ENCODE data around the gene HGD. TPM values are rescaled to one million over a fixed set of nuclear protein-coding genes. Genes with fewer than 3 reads are reported as not detected.

Gene HGD
- polyA plus RNA-seq, 1 donor: 28.7 TPM

DNA sequence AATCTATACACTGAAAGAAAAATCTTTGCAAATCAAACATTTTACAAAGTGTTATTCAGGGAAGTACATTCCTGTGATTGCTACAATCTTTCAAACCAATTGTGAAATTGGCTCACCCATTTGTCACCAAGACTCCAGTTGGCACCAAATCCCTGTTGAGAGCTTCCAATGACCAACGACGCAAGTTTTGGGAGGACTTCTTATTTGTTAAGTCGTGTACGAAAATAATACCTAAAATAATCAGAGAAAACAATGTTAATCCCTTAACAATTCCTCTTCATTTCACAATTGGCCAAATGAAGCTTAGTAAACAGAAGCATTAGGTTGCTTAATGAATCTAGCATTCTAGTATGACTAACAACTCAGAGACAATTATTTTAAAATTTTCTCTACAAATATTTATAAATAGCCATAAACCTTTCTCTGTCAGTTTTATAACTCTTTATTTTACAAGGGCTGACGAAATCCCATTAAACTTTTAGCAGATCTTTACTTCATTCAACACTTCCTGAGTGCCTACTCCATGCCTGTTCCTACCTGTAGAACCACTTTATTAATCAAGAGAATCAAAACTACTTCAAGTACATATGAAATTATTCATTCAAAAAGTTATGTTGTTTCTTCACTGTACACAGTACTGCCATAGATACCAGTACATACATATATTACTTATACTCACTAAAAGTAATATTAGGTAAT, 24.0 kb upstream of the HGD start:
- DNase-seq: no peak
- WGBS (ENCODE audit: insufficient coverage, low lambda C conversion rate): 93% methylated on average over 5 of the region's 5 CpGs
- H3K9me3 ChIP-seq (ENCODE audit: control insufficient read depth, low read depth, low read length): peaks cover 5% of the 10 kb centered on the region
- H3K36me3 ChIP-seq (ENCODE audit: control insufficient read depth, insufficient read depth, low read length): peaks cover 14% of the 10 kb centered on the region
- no peak overlapping the region for H3K4me3 ChIP-seq (ENCODE audit: low read length)
- H3K4me1 ChIP-seq (ENCODE audit: control insufficient read depth, insufficient read depth, low read length): no peaks in the 10 kb centered on the region
- no peak overlapping the region for H3K27ac ChIP-seq (ENCODE audit: low read length)
- H3K27me3 ChIP-seq (ENCODE audit: control insufficient read depth, insufficient read depth, low read length): no peaks in the 10 kb centered on the region

- WGBS (ENCODE audit: insufficient coverage, low lambda C conversion rate): 30% methylated on average over 1 of the region's 3 CpGs
- no peaks in the 10 kb centered on the region for H3K4me1 ChIP-seq (ENCODE audit: control insufficient read depth, insufficient read depth, low read length)
- H3K4me3 ChIP-seq (ENCODE audit: low read length): no peak overlapping the region
- H3K36me3 ChIP-seq (ENCODE audit: control insufficient read depth, insufficient read depth, low read length): peaks cover 12% of the 10 kb centered on the region
- no peak overlapping the region for H3K27ac ChIP-seq (ENCODE audit: low read length)
- DNase-seq: no peak
- peaks cover 5% of the 10 kb centered on the region for H3K9me3 ChIP-seq (ENCODE audit: control insufficient read depth, low read depth, low read length)
- no peaks in the 10 kb centered on the region for H3K27me3 ChIP-seq (ENCODE audit: control insufficient read depth, insufficient read depth, low read length)
Measured at GRCh38 chr3:120699333-120699732, 17.3 kb upstream of the HGD start.

DNA sequence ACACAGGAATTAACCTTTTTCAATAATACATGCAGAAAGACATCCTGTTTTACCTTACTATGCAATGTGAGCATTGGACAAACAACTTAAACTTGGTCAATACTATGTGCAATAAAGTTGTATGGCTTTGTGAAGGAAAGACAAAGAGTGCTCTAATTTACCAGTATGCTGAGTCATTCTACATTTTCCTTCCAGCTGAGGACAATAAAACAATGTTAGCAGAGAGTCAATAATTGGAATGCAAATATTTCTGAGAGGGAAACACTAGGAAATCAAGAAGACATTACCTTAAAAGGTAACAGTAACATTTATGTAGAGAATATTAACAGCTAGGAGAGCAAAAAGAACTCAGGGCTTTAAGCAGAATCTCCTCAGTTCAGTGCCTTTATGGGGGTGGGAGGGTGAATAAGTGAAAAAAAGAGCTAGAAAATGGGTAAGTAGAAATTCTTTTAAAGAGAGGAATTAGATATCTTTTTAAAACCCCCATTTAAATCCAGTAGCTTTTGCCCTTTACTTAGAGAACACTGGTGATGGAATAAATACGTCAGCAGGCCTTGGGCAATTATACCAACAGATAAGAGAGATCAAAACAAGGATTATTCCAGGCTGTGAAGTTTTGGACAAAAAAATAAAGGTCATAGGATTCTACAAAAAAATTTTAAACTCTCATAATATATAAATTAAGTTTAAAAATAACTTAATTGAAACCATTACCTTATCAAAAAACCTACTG, 11.6 kb upstream of the HGD start:
- WGBS (ENCODE audit: insufficient coverage, low lambda C conversion rate): 90% methylated on average over 1 of the region's 1 CpG

DNA sequence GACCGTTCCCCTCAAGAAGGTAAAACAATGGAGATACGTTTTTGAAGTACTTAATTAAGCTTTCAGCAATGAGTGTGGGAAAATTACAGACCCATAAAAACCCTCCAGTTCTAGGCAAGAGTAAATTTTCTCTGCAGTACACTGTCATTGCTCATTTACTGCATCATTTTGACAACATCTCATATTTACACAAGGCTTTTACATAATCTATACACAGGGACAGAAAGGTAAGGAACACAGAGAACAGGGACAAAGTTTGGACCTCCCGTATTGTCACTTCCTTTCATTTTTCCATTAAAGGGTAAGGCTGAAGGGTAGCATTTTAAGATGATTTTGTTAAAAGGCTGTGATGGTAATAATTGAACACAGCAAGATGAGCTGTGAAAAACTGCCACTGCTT, 7.4 kb upstream of the HGD start:
- DNase-seq: no peak
- H3K36me3 ChIP-seq (ENCODE audit: control insufficient read depth, insufficient read depth, low read length): no peaks in the 10 kb centered on the region
- WGBS (ENCODE audit: insufficient coverage, low lambda C conversion rate): no CpG with 5 or more reads among the region's 3 CpGs
- no peak overlapping the region for H3K27ac ChIP-seq (ENCODE audit: low read length)
- H3K27me3 ChIP-seq (ENCODE audit: control insufficient read depth, insufficient read depth, low read length): no peaks in the 10 kb centered on the region
- H3K4me1 ChIP-seq (ENCODE audit: control insufficient read depth, insufficient read depth, low read length): no peaks in the 10 kb centered on the region
- H3K4me3 ChIP-seq (ENCODE audit: low read length): no peak overlapping the region
- H3K9me3 ChIP-seq (ENCODE audit: control insufficient read depth, low read depth, low read length): no peaks in the 10 kb centered on the region

More for the DNA sequence above, 11.6 kb upstream of the HGD start:
- H3K27ac ChIP-seq (ENCODE audit: low read length): peak overlapping the region; percentile 35
- H3K4me1 ChIP-seq (ENCODE audit: control insufficient read depth, insufficient read depth, low read length): no peaks in the 10 kb centered on the region
- peak; percentile 46 to 53 for DNase-seq
- peaks cover 8% of the 10 kb centered on the region for H3K36me3 ChIP-seq (ENCODE audit: control insufficient read depth, insufficient read depth, low read length)
- no peaks in the 10 kb centered on the region for H3K27me3 ChIP-seq (ENCODE audit: control insufficient read depth, insufficient read depth, low read length)
- no peaks in the 10 kb centered on the region for H3K9me3 ChIP-seq (ENCODE audit: control insufficient read depth, low read depth, low read length)
- no peak overlapping the region for H3K4me3 ChIP-seq (ENCODE audit: low read length)

- peaks cover 5% of the 10 kb centered on the region for H3K4me1 ChIP-seq (ENCODE audit: control insufficient read depth, insufficient read depth, low read length)
- no peak for DNase-seq
- H3K27me3 ChIP-seq (ENCODE audit: control insufficient read depth, insufficient read depth, low read length): no peaks in the 10 kb centered on the region
- no peak overlapping the region for H3K4me3 ChIP-seq (ENCODE audit: low read length)
- H3K9me3 ChIP-seq (ENCODE audit: control insufficient read depth, low read depth, low read length): no peaks in the 10 kb centered on the region
- no peak overlapping the region for H3K27ac ChIP-seq (ENCODE audit: low read length)
- H3K36me3 ChIP-seq (ENCODE audit: control insufficient read depth, insufficient read depth, low read length): no peaks in the 10 kb centered on the region
Measured at GRCh38 chr3:120688121-120688520, 6.1 kb upstream of the HGD start.

DNA sequence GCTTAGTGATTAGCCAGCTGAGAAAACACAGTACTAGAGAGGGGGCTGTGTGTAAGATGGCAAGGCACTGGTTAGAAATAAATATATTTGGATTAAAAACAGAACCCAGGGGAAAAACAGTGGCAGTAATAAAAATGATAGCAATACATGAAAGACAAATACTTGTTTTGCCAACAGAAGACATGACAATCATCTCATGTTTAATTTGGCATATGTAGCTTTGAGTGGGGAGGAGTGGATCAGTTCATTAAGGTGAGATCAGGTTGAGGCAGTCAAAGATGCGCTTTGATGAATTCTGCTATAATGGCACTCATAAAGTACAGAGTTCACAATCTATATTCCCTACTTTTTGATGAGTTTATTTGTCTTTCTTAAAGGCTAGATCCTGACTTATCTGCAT, 3.4 kb upstream of the HGD start:
- Histone ChIP-seq H3K4me3 (ENCODE audit: low read length) (no peak overlapping the region), H3K27me3 (ENCODE audit: control insufficient read depth, insufficient read depth, low read length) (no peaks in the 10 kb centered on the region), H3K36me3 (ENCODE audit: control insufficient read depth, insufficient read depth, low read length) (no peaks in the 10 kb centered on the region), H3K4me1 (ENCODE audit: control insufficient read depth, insufficient read depth, low read length) (peaks cover 16% of the 10 kb centered on the region), H3K27ac (ENCODE audit: low read length) (no peak overlapping the region), H3K9me3 (ENCODE audit: control insufficient read depth, low read depth, low read length) (no peaks in the 10 kb centered on the region)
- WGBS (ENCODE audit: insufficient coverage, low lambda C conversion rate): no CpG with 5 or more reads among the region's 1 CpG
- DNase-seq: no peak

DNA sequence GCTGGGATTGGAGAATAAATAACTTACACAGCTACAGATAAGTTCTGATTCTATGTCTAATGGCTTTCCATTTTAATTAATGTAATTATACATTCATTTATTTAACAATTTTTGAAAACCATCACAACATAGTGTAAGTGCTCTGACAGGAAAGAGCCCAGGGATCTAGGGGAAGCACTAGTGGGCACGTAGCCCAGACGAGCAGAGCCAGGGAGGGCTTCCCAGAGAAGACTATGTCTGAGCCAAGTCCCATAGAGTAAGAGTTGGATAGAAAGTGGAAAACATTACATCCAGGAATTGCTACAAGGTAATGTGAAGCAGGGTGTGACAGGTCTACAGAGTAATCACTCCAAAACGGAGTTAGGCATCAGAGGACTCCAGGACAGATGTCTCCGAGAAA, 2.9 kb upstream of the HGD start:
- Histone ChIP-seq H3K4me3 (ENCODE audit: low read length) (no peak overlapping the region), H3K4me1 (ENCODE audit: control insufficient read depth, insufficient read depth, low read length) (peaks cover 16% of the 10 kb centered on the region), H3K27ac (ENCODE audit: low read length) (no peak overlapping the region), H3K9me3 (ENCODE audit: control insufficient read depth, low read depth, low read length) (no peaks in the 10 kb centered on the region), H3K27me3 (ENCODE audit: control insufficient read depth, insufficient read depth, low read length) (no peaks in the 10 kb centered on the region), H3K36me3 (ENCODE audit: control insufficient read depth, insufficient read depth, low read length) (no peaks in the 10 kb centered on the region)
- no peak for DNase-seq
- 100% methylated on average over 1 of the region's 4 CpGs for WGBS (ENCODE audit: insufficient coverage, low lambda C conversion rate)

- H3K4me1 ChIP-seq (ENCODE audit: control insufficient read depth, insufficient read depth, low read length): peaks cover 25% of the 10 kb centered on the region
- H3K9me3 ChIP-seq (ENCODE audit: control insufficient read depth, low read depth, low read length): no peaks in the 10 kb centered on the region
- no peak overlapping the region for H3K4me3 ChIP-seq (ENCODE audit: low read length)
- H3K36me3 ChIP-seq (ENCODE audit: control insufficient read depth, insufficient read depth, low read length): no peaks in the 10 kb centered on the region
- no peak overlapping the region for H3K27ac ChIP-seq (ENCODE audit: low read length)
- WGBS (ENCODE audit: insufficient coverage, low lambda C conversion rate): 0% methylated on average over 1 of the region's 3 CpGs
- no peaks in the 10 kb centered on the region for H3K27me3 ChIP-seq (ENCODE audit: control insufficient read depth, insufficient read depth, low read length)
- no peak for DNase-seq
Measured at GRCh38 chr3:120683671-120684301, 1.7 kb upstream of the HGD start.

DNA sequence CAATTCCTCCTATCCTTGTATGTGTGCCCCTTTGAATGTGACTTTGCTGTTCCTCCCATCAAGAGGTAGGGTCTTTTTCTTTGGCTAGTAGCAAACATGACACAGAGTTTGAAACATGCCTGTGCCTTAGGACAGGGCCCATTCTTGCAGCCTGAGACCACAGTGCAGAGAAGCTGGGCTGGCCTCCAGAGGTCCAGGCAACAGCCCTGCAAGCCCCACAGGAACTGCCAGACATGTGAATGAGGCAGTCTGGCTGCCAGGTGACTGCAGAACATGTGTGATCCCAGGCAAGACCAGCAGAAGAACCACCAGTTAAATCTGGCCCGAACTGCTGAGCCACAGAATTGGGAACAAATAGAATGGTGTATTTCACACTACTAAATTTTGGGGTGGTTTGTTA, 1.2 kb upstream of the HGD start:
- no peaks in the 10 kb centered on the region for H3K9me3 ChIP-seq (ENCODE audit: control insufficient read depth, low read depth, low read length)
- H3K36me3 ChIP-seq (ENCODE audit: control insufficient read depth, insufficient read depth, low read length): no peaks in the 10 kb centered on the region
- DNase-seq: no peak
- H3K4me1 ChIP-seq (ENCODE audit: control insufficient read depth, insufficient read depth, low read length): peaks cover 26% of the 10 kb centered on the region
- no peaks in the 10 kb centered on the region for H3K27me3 ChIP-seq (ENCODE audit: control insufficient read depth, insufficient read depth, low read length)
- peak overlapping the region; percentile 87 for H3K27ac ChIP-seq (ENCODE audit: low read length)
- WGBS (ENCODE audit: insufficient coverage, low lambda C conversion rate): no CpG with 5 or more reads among the region's 1 CpG
- no peak overlapping the region for H3K4me3 ChIP-seq (ENCODE audit: low read length)

DNA sequence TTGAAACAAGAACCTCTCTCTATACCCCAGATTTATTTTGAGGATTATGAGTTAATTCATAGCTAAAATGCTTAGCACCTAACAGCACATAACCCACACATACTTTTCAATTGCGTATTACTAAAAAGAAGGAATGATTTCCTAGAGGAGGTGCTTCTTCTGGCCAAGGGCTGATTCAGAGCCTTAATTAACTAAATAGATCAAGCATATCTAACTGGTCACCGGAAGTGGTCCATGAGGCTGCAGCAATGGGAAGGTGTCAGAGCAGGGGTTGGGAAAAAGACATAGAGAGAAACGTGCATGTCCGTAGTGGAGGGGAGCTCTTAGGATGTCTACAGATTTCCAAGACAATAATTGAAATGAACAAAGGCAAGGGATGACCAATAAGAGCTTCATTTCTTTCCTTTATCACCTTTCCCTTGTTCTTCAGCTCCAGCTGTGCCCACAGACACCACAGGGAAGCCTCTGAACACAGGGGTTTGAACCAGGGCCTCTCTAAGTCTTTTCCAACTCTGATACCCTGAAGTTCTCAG, 467 bp downstream of the HGD start:
- Histone ChIP-seq H3K4me1 (ENCODE audit: control insufficient read depth, insufficient read depth, low read length) (peaks cover 32% of the 10 kb centered on the region), H3K27ac (ENCODE audit: low read length) (peak overlapping the region; percentile 87), H3K9me3 (ENCODE audit: control insufficient read depth, low read depth, low read length) (no peaks in the 10 kb centered on the region), H3K36me3 (ENCODE audit: control insufficient read depth, insufficient read depth, low read length) (no peaks in the 10 kb centered on the region), H3K27me3 (ENCODE audit: control insufficient read depth, insufficient read depth, low read length) (no peaks in the 10 kb centered on the region), H3K4me3 (ENCODE audit: low read length) (peak overlapping the region; percentile 42)
- DNase-seq: no peak
- WGBS (ENCODE audit: insufficient coverage, low lambda C conversion rate): no CpG with 5 or more reads among the region's 4 CpGs

Measured in large intestine (tissue), 3 donors.